RWPE2 (cell line): ENCODE measurements around the gene RER1.
A peak's percentile ranks its signal among the peaks of the same experiment; 100 is the strongest.

Experiments
- ATAC-seq: fragments of 200-7000 bp; cut with Tn5 transposase; 3 replicates; pipeline ENCODE4 v1.9.1; 2021; ENCODE audit warnings: low read depth
- DNase-seq: peaks from one replicate; pipeline ENCODE4 v3.0.0-alpha.2; 2020; ENCODE audit warnings: low spot score
- H3K27ac ChIP-seq: fragments of 450-650 bp; 2 replicates; pipeline ENCODE4 v1.5.1; 2017; ENCODE audit warnings: mild to moderate bottlenecking; ENCODE audit not compliant: poor library complexity, severe bottlenecking
- H3K27me3 ChIP-seq: fragments of 250-450 bp; sonication (Bioruptor Pico); 2 replicates; pipeline ENCODE4 v1.5.1; 2021; ENCODE audit warnings: mild to moderate bottlenecking, moderate library complexity; ENCODE audit not compliant: insufficient read depth, poor library complexity, severe bottlenecking
- H3K36me3 ChIP-seq: fragments of 250-450 bp; sonication (Bioruptor Pico); 2 replicates; pipeline ENCODE4 v1.5.1; 2020; ENCODE audit warnings: low read depth, mild to moderate bottlenecking, moderate library complexity
- H3K4me1 ChIP-seq: fragments of 250-450 bp; sonication (Bioruptor Pico); 2 replicates; pipeline ENCODE4 v1.5.1; 2021; ENCODE audit warnings: mild to moderate bottlenecking, moderate library complexity; ENCODE audit not compliant: insufficient read depth, poor library complexity, severe bottlenecking
- H3K4me3 ChIP-seq: fragments of 250-450 bp; sonication (Bioruptor Pico); 2 replicates; pipeline ENCODE4 v1.5.1; 2021; ENCODE audit warnings: mild to moderate bottlenecking, moderate library complexity; ENCODE audit not compliant: severe bottlenecking
- H3K9me3 ChIP-seq: fragments of 250-450 bp; sonication (Bioruptor Pico); 2 replicates; pipeline ENCODE4 v1.5.1; 2021; ENCODE audit warnings: mild to moderate bottlenecking, moderate library complexity; ENCODE audit not compliant: severe bottlenecking
- TF ChIP-seq, protein P1 (sequence below): fragments of 450-650 bp; IDR thresholded peaks from one replicate; pipeline ENCODE4 v1.5.1; 2017; ENCODE audit warnings: mild to moderate bottlenecking, moderate library complexity; ENCODE audit not compliant: poor library complexity, severe bottlenecking

RER1 gene

DNA sequence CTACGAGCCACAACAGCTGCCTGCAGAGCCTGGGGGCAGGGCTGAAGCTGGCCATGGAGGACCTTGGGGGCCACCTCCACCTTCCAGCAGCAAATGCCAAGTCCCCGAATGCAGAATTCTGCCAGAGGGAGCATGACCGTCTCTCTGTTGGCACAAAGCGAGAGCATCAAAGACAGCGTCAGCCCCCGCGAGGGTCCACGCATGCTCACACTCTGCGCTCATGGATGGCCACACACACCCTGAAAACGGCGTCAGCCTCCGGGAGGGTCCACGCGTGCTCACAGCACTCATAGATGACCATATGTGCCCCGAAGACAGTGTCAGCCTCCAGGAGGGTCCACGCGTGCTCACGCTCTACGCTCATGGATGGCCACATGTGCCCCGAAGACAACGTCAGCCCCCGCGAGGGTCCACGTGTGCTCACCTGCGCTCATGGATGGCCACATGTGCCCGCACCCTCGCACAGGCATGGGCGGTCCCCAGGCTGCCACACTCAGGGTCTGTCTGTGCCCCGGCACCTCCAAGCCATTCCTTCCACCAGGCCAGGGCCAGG is 46.8 kb upstream of the RER1 start:
- peak; percentile 45 for DNase-seq
- H3K4me1 ChIP-seq, result peaks cover 5% of the 10 kb centered on the region
- H3K36me3 ChIP-seq, result no peaks in the 10 kb centered on the region
- H3K9me3 ChIP-seq, result no peaks in the 10 kb centered on the region
- TF ChIP-seq, protein P1, sequence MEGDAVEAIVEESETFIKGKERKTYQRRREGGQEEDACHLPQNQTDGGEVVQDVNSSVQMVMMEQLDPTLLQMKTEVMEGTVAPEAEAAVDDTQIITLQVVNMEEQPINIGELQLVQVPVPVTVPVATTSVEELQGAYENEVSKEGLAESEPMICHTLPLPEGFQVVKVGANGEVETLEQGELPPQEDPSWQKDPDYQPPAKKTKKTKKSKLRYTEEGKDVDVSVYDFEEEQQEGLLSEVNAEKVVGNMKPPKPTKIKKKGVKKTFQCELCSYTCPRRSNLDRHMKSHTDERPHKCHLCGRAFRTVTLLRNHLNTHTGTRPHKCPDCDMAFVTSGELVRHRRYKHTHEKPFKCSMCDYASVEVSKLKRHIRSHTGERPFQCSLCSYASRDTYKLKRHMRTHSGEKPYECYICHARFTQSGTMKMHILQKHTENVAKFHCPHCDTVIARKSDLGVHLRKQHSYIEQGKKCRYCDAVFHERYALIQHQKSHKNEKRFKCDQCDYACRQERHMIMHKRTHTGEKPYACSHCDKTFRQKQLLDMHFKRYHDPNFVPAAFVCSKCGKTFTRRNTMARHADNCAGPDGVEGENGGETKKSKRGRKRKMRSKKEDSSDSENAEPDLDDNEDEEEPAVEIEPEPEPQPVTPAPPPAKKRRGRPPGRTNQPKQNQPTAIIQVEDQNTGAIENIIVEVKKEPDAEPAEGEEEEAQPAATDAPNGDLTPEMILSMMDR, result no peak
- no peak for ATAC-seq
- no peak overlapping the region for H3K27ac ChIP-seq
- no peak overlapping the region for H3K4me3 ChIP-seq
- no peaks in the 10 kb centered on the region for H3K27me3 ChIP-seq

DNA sequence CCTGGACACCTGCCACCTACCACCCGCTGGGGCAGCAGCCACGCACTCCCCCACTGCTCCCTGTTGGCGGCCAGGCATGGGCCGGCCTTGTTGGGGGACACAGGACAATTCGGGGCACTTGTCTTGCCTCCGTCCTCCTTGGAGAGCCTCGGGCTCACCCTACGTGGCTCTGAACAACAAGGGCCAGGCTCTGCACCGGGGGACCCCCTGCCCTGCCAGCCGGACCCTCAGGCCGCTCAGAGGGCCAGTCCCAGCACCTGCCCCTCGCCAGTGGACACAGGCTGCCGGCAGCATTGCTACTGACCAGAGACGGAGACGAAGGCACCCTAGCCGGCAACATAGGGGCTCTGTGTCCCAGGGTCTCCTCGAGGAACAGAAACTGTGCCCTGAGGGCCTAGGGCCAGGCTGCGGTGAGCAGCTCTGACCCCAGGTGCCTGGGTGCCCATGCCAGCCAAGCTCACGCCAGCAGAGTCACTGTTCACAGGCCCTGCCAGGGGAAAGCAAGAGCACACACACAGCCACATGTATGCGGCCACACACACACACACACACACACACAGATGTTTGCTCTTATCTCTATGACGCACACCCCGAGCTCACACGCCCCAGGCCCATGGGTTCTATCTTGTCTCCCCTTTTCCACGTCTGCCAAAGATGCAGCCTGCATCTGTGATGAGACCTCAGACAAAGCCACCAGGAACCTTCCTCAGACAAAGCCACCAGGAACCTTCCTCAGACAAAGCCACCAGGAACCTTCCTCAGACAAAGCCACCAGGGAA is 46.2 kb upstream of the RER1 start:
- Histone ChIP-seq H3K4me1 (peaks cover 5% of the 10 kb centered on the region), H3K27me3 (no peaks in the 10 kb centered on the region), H3K4me3 (no peak overlapping the region), H3K9me3 (no peaks in the 10 kb centered on the region), H3K27ac (no peak overlapping the region), H3K36me3 (no peaks in the 10 kb centered on the region)
- no peak for ATAC-seq
- TF ChIP-seq, protein P1, result no peak
- DNase-seq, result peak; percentile 55

DNA sequence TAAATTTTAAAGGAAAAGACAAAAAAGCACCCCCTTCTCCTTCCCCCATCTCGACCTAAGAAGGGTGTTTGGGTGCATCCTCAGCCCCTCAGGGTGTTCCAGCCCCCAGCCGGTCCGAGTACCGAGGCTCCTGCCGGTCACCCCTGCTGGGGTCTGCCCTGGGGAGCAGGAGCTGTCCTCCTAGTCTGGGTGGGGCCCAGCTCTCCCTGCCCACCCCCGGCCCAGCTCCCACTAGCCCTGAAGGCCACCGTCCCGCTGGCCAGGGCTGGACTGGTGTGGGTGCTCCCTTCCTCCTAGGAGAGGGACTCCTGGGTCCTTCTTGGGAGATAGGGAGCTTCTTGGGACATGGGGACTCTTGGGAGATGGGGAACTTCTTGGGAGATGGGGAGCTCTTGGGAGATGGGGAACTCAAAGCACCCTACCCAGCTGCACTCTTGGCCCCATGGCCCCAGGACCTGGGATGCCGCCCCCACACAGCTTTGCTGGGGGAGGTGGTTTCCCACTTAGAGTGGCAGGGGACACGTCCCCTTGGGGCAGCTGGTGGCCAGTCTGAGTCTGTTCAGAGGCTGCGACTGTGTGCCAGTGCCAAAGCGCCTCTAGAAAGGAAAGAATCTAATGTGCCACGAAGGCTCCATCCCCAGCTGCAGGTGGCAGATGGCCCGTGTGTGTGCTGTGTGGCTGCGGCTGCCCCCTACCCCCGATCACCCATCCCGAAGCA is 44.8 kb upstream of the RER1 start:
- no peaks in the 10 kb centered on the region for H3K9me3 ChIP-seq
- H3K27ac ChIP-seq, result no peak overlapping the region
- DNase-seq (peak; percentile 9), ATAC-seq (no peak)
- H3K4me1 ChIP-seq, result peaks cover 5% of the 10 kb centered on the region
- no peak overlapping the region for H3K4me3 ChIP-seq
- no peaks in the 10 kb centered on the region for H3K36me3 ChIP-seq
- no peaks in the 10 kb centered on the region for H3K27me3 ChIP-seq
- TF ChIP-seq, protein P1, result no peak

DNA sequence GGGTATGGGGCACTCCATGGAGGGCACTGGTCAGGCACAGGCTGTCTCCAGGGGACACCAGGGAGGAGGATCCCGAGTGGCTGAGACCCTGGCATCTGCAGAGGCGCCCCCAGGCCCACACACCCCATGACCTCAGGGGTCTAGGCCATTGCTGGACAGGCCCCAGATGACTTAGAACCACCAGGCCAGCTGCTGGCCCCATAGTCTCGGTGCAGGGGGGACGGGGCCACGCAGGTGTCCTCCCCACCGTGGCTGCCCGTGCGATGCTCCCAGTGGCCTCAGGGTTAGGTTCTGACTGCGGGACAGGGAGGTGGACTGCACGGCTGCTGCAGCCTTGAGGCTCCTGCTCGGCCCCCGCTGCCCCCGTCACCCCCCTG is 44.2 kb upstream of the RER1 start:
- no peak overlapping the region for H3K27ac ChIP-seq
- no peak overlapping the region for H3K4me3 ChIP-seq
- DNase-seq (peak; percentile 55), ATAC-seq (no peak)
- peaks cover 5% of the 10 kb centered on the region for H3K4me1 ChIP-seq
- no peaks in the 10 kb centered on the region for H3K36me3 ChIP-seq
- TF ChIP-seq, protein P1, result no peak
- no peaks in the 10 kb centered on the region for H3K27me3 ChIP-seq
- H3K9me3 ChIP-seq, result no peaks in the 10 kb centered on the region
